Esophagus squamous epithelium (tissue), 4 donors: ENCODE data around the gene TAP1.

Source experiments
- CTCF ChIP-seq, 6 experiments: fragments of 450-650 bp in 4 of 6; fragments of 200-600 bp in 2 of 6; sonication (generic) in 2 of 6; IDR thresholded peaks; one replicate each; pipeline ENCODE4 v1.5.1; 2016 to 2019; ENCODE audit warnings: antibody characterized with exemption in 6 of 6, mild to moderate bottlenecking in 4 of 6, moderate library complexity in 4 of 6
- POLR2A ChIP-seq, 4 donors: fragments of 450-650 bp; IDR thresholded peaks; one replicate each; pipeline ENCODE4 v1.6.1; 2017; ENCODE audit warnings: antibody characterized with exemption in 4 of 4, mild to moderate bottlenecking in 4 of 4, moderate library complexity in 3 of 4

DNA sequence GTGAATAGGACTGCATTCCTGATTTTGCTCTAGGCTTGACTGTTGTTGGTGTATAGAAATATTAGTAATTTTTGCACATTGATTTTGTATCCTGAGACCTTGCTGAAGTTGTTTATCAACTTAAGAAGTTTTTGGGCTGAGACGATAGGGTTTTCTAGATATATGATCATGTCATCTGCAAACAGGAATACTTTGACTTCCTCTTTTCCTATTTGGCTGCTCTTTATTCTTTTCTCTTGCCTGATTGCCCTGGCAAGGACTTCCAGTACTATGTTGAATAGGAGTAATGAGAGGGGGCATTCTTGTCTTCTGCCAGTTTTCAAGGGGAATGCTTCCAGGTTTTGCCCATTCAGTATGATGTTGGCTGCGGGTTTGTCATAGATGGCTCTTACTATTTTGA lies 50.1 kb downstream of the TAP1 start:
- no peak for TF ChIP-seq CTCF (IDR thresholded peaks at IDR 0.05)
- TF ChIP-seq POLR2A (IDR thresholded peaks at IDR 0.05), result no peak
